T-helper 9 cell (primary cell): ENCODE data around the gene COP1.

Experiments
- DNase-seq: peaks from one replicate; pipeline ENCODE4 v3.0.0-alpha.2; 2020

COP1 gene

GRCh38 chr1:175947771-175948170 is 259.3 kb downstream of the COP1 start:
- DNase-seq, result no peak

- no peak for DNase-seq
Measured at GRCh38 chr1:175944591-175944990, 262.5 kb downstream of the COP1 start.

- DNase-seq, result no peak
Measured at GRCh38 chr1:175941164-175941563, 265.9 kb downstream of the COP1 start.

- DNase-seq, result no peak
Measured at GRCh38 chr1:175936736-175937135, 270.4 kb downstream of the COP1 start.

GRCh38 chr1:175935566-175936115 is 271.4 kb downstream of the COP1 start:
- no peak for DNase-seq

GRCh38 chr1:175935166-175935565 is 271.9 kb downstream of the COP1 start:
- no peak for DNase-seq

- no peak for DNase-seq
Measured at GRCh38 chr1:175933801-175934200, 273.3 kb downstream of the COP1 start.

GRCh38 chr1:175927944-175928343 is 279.1 kb downstream of the COP1 start:
- no peak for DNase-seq

GRCh38 chr1:175922254-175922881 is 284.7 kb downstream of the COP1 start:
- DNase-seq, result no peak

GRCh38 chr1:175920381-175920780 is 286.7 kb downstream of the COP1 start:
- DNase-seq, result no peak

- DNase-seq, result no peak
Measured at GRCh38 chr1:175919001-175919400, 288.1 kb downstream of the COP1 start.

- no peak for DNase-seq
Measured at GRCh38 chr1:175918364-175918801, 288.7 kb downstream of the COP1 start.

- DNase-seq, result no peak
Measured at GRCh38 chr1:175914115-175914514, 293.0 kb downstream of the COP1 start.

GRCh38 chr1:175911138-175911537 is 295.9 kb downstream of the COP1 start:
- DNase-seq, result no peak

GRCh38 chr1:175906370-175906769 is 300.7 kb downstream of the COP1 start:
- DNase-seq, result no peak

- no peak for DNase-seq
Measured at GRCh38 chr1:175904808-175905207, 302.3 kb downstream of the COP1 start.

- DNase-seq, result no peak
Measured at GRCh38 chr1:175902281-175902680, 304.8 kb downstream of the COP1 start.

GRCh38 chr1:175901076-175901836 is 305.8 kb downstream of the COP1 start:
- DNase-seq, result no peak

- DNase-seq, result no peak
Measured at GRCh38 chr1:175900171-175900570, 306.9 kb downstream of the COP1 start.

GRCh38 chr1:175895966-175896365 is 311.1 kb downstream of the COP1 start:
- no peak for DNase-seq
